ENCODE measurements around the gene LNX2.

The LNX2 gene

DNA sequence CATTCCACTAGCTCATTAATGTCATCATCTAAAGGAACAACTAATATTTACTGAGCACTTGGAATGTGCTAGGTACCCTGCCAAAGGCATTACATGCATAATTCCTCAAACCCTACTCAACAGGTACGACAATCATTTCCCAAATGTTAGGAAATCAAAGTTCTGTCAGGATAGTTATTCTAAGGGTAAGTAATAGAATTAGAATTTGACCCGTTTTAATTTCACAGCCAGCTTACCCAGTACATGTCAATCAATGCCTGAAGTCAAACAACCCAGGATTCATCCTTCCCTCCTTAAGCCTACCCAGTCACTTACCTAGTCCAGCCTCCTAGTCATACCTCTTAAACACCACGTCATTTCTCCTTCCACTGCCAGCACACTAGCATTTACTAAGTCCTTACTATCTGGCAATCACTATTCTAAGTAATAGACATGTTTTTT, 2.4 kb downstream of the LNX2 start:
- in situ Hi-C loops (cut with MboI; ENCODE audit: low sequenced_read_pairs) = no loop called here

DNA sequence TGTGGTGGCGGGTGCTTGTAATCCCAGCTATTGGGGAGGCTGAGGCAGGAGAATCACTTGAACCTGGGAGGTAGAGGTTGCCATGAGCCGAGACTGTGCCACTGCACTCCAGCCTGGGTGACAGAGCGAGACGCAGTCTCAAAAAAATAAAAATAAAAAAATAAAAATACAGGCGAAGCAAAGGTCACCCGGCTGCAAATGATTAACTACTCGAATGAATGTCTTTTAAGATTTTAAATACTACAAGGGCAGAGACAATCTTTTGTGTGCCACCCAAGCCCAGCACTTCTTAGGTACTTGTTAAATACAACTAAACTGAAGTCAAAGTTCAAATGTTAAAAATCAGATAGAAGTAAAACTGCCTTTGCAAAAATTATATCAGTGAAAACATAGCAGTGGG, 6.7 kb downstream of the LNX2 start:
- in situ Hi-C loops (cut with MboI; ENCODE audit: low sequenced_read_pairs) = no loop called here

DNA sequence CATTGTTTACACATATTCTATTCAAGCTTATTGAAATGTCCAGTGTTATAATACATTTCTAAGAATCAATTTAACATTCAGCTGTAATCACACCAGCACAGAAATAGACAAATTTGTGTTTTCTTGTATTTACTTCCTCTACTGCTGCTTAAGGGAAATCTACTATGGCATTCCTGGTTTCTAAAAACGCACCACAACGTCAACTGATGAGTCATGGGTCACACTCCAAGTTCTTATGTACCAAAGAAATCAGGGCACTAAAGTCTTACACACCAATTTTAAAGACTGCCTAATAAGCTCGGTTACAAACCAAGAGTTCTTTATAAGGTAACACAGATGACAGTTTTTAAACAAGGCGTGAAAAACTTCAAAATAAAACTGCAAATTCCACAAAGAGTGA, 13.2 kb downstream of the LNX2 start:
- in situ Hi-C loops (cut with MboI; ENCODE audit: low sequenced_read_pairs) = no loop called here

DNA sequence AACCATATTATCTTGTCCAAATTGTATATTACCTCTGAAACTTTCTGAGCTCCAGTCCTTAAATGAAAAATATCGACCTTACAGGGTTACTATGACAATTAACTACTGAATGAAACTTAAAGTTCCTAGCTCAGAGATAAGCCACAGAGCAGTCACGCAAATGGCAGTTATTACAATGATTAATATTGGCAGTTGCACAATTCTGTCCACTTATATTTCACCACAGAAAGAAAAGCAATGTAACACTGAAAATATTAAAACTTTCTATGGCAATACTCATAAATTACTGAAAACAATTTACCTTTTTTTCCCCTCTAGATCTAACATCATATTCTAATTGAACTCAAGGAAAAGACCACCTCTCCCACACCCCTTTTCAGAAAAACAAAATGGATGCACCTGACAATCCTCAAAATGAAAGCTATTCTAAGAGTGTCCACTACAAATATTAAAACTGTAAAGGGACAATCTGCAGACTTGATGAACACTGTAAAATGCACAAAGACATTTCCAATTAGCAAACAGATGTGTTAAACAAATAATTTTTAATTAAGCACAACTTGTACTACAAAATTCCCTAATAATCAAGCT, 14.6 kb downstream of the LNX2 start:
- in situ Hi-C loops (cut with MboI; ENCODE audit: low sequenced_read_pairs) = no loop called here

DNA sequence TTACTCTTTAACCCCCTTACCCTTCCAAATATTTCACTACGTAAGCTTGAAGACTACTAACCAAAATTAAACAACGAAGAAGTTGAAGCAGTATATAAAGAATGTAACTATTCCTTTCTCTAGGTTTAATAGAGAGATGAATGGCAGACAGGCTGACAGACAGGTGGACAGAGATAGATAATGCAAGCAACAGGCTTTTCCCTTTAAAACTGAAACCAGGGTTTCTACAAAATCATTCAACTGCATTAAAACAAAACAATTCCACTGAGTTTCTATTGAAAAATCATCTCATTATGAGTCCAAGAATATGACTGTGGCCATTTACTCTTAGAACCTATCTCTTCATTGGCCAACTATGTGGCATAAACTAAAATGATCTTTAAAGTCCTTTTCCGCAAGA, 15.2 kb downstream of the LNX2 start:
- in situ Hi-C loops (cut with MboI; ENCODE audit: low sequenced_read_pairs) = no loop called here

- in situ Hi-C loops (cut with MboI; ENCODE audit: low sequenced_read_pairs) = no loop called here
Measured at GRCh38 chr13:27601803-27602202, 18.5 kb downstream of the LNX2 start.

GRCh38 chr13:27601208-27601607, 19.1 kb downstream of the LNX2 start:
- in situ Hi-C loops (cut with MboI; ENCODE audit: low sequenced_read_pairs) = no loop called here

DNA sequence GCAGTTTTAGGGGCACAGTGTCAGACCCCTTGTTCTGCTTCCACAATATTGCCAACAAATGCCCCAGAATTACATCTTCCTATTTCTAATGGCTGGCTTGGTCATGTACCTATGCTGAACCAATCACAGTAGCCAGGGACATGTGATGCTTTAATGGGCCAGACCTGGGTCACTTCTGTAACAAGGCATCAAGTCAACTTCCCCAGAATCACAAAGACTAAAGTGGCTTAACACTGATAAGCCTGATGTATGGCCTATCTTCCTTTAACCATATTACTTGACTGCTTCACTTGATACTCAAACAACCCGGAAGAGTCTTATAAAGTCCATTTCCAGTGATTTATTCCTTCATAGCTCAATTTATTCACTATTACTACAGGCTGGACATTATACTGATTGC, 19.6 kb downstream of the LNX2 start:
- in situ Hi-C loops (cut with MboI; ENCODE audit: low sequenced_read_pairs) = no loop called here

GRCh38 chr13:27599845-27600553, 20.3 kb downstream of the LNX2 start:
- in situ Hi-C loops (cut with MboI; ENCODE audit: low sequenced_read_pairs) = no loop called here

DNA sequence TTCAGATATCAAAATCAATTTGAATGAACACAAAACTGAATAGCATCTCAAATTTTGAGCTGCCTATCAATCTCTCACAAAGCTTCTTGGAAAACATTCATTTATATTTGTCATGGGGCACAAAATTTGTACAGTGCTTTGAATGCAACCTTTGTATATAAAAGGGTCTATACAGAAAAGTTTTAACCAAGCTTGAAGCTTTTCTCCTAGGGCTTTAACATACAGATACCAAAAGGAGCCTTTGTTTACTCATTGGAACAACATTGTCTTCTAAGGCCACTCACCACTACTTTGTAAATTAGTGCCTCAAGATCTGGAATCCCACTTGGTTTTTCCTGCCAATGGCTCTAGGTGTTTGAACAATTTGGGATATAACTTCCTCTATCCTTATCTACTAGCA, 21.2 kb downstream of the LNX2 start:
- in situ Hi-C loops (cut with MboI; ENCODE audit: low sequenced_read_pairs) = no loop called here

- in situ Hi-C loops (cut with MboI; ENCODE audit: low sequenced_read_pairs) = no loop called here
Measured at GRCh38 chr13:27595055-27595811, 25.1 kb downstream of the LNX2 start.

GRCh38 chr13:27593267-27593666, 27.1 kb downstream of the LNX2 start:
- in situ Hi-C loops (cut with MboI; ENCODE audit: low sequenced_read_pairs) = no loop called here

GRCh38 chr13:27592865-27593264, 27.5 kb downstream of the LNX2 start:
- in situ Hi-C loops (cut with MboI; ENCODE audit: low sequenced_read_pairs) = no loop called here

- in situ Hi-C loops (cut with MboI; ENCODE audit: low sequenced_read_pairs) = no loop called here
Measured at GRCh38 chr13:27588405-27588804, 31.9 kb downstream of the LNX2 start.

- in situ Hi-C loops (cut with MboI; ENCODE audit: low sequenced_read_pairs) = no loop called here
Measured at GRCh38 chr13:27587095-27587746, 33.1 kb downstream of the LNX2 start.

GRCh38 chr13:27583645-27584044, 36.7 kb downstream of the LNX2 start:
- in situ Hi-C loops (cut with MboI; ENCODE audit: low sequenced_read_pairs) = no loop called here

GRCh38 chr13:27578121-27579030, 42.0 kb downstream of the LNX2 start:
- in situ Hi-C loops (cut with MboI; ENCODE audit: low sequenced_read_pairs) = no loop called here

DNA sequence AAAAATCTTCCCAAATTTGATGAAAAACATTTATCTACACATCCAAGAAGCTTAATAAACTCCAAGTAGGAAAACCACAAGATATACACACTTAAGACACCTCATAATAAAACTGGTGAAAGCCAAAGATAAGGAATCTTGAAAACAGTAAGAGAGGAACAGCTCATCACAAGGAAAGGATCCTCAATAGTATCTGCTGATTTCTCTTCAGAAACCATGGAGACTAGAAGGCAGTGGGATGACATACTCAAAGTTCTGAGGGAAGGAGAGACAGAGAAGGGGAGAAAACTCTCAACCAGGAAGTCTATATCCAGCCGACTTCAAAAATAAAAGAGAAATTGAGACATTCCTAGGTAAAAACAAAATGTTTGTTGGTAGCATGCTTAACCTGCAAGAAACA, 45.7 kb downstream of the LNX2 start:
- in situ Hi-C loops (cut with MboI; ENCODE audit: low sequenced_read_pairs) = no loop called here

DNA sequence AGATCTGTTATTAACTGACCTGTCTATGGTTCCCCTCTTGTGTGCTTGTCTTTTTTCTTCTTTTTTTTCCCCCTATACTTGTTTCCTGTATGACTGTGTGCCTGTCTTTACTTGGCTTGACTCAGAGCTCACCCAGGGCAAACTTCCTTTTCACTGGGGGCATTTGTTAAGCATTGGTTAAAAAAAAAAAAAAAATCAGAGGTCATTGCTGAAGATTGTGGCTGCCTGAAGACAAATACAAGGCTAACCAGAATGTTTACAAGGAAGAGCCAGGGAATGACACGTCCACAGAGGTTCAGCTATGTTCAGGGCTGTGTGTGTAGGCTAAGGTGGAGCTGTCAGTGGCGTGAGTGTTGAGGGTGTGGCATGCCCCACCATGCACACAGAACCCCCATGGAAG, 47.1 kb downstream of the LNX2 start:
- in situ Hi-C loops (cut with MboI; ENCODE audit: low sequenced_read_pairs) = no loop called here

DNA sequence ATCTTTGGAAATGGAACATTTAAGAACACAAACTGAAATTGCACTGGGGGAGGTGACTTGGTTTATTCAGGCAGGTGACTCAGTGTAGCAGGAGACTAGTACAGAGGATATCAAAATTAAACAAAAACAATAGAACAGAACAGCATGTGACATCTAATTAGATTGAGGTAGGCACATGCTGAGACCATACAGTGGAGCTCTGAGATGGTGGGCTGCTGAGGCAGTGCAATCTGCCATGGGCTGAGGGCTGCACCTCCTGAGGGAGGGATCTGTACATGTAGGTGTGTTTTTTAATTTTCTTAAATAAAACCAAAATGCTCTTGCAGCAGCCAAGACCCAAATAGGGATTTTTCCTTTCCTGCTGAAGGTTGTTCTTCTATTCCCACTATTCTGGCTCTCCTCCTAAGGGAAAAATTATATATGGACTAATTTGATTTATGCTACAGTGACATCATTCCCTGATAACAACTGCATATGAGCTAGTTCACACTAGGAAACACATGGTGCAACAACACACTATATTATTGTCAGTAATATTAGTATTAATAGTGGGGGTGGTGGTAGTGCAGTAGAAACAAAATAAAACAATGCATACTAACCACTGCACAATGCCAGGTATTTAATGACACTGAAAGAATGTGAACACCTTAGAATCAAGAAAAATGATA, 48.0 kb downstream of the LNX2 start:
- in situ Hi-C loops (cut with MboI; ENCODE audit: low sequenced_read_pairs) = no loop called here

All from HL-60/S4 treated with phorbol 12-myristate 13-acetate at 8.2 ng/mL for 4 days and 3 days (cell line).